ENCODE data around the gene SALL2.

The SALL2 gene

GRCh38 chr14:21476523-21476924 lies 49.6 kb downstream of the SALL2 start:
- DNase-seq, result no peak

DNA sequence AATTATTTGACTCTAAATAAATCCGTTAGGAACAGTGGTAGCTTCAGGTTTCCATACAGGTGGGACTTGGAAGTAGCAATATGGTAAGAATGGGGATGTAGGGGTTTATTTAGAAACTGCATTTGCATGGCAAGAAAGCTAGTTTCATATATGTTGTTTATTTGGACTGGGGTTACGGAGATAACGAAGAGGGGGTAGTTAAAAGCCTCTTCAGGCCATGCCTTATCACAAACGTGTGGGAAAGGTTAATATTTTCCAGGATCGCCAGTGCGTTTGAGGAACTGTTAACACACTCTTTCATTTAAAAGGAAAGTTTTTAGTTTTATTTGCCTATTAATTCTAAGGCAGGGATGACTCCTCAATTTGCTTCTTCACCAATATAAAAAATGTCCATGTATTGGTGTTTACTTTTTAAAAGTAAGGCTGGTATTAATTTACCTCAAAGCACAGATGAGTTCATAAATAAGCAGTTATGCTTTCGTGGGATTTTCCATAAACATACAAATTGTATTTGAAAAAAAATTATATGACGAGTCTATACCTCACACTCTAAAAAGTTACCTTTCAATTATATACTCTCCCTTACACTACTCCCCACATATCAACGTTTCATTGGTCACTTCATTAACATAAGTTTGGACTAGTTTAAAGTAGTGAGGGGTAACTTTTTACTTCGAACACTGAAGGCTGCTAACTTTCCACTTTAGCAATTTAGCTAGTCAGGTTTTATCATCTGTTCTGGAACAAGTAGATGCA lies 50.2 kb downstream of the SALL2 start:
- no peak for DNase-seq
